ENCODE results near the gene CTNNA2.

The CTNNA2 gene

GRCh38 chr2:80248146-80248545 lies 735.3 kb downstream of the CTNNA2 start:
- no peak for DNase-seq (ENCODE audit: extremely low spot score)
- no peak for TF ChIP-seq CTCF (IDR thresholded peaks at IDR 0.05; ENCODE audit: control extremely low read depth, extremely low read depth, low read depth, missing control alignments)
- POLR2A ChIA-PET = no interaction called here
- CTCF ChIA-PET = interaction anchor here (2.0 kb wide), 1 partner anchor 10 kb away, joined by 8 read pairs; no protein-coding TSS in a partner anchor

GRCh38 chr2:80252294-80252986 lies 739.6 kb downstream of the CTNNA2 start:
- ChIA-PET POLR2A (no interaction called here), CTCF (no interaction called here)
- no peak for TF ChIP-seq CTCF (IDR thresholded peaks at IDR 0.05; ENCODE audit: control extremely low read depth, extremely low read depth, low read depth, missing control alignments)
- no peak for DNase-seq (ENCODE audit: extremely low spot score)

- ChIA-PET CTCF (interaction anchor here (1.3 to 2.6 kb wide), 3 partner anchors 10 to 18 kb away, joined by 3 to 11 read pairs (median 4); no protein-coding TSS in a partner anchor), POLR2A (no interaction called here)
- DNase-seq (ENCODE audit: extremely low spot score) = no peak
- TF ChIP-seq CTCF (IDR thresholded peaks at IDR 0.05; ENCODE audit: control extremely low read depth, extremely low read depth, low read depth, missing control alignments) = no peak
These were observed 743.3 kb downstream of the CTNNA2 start for GRCh38 chr2:80255918-80256781.

GRCh38 chr2:80256782-80257167 lies 743.9 kb downstream of the CTNNA2 start:
- no peak for DNase-seq (ENCODE audit: extremely low spot score)
- ChIA-PET CTCF (interaction anchor here (1.4 to 2.6 kb wide), 2 partner anchors 18 kb away, joined by 3 to 11 read pairs; no protein-coding TSS in a partner anchor), POLR2A (no interaction called here)
- no peak for TF ChIP-seq CTCF (IDR thresholded peaks at IDR 0.05; ENCODE audit: control extremely low read depth, extremely low read depth, low read depth, missing control alignments)

- CTCF ChIA-PET = interaction anchor here (1.4 to 2.6 kb wide), 2 partner anchors 17 to 19 kb away, joined by 3 to 11 read pairs; no protein-coding TSS in a partner anchor
- TF ChIP-seq CTCF (IDR thresholded peaks at IDR 0.05; ENCODE audit: control extremely low read depth, extremely low read depth, low read depth, missing control alignments) = no peak
- DNase-seq (ENCODE audit: extremely low spot score) = no peak
- POLR2A ChIA-PET = no interaction called here
These were observed 744.6 kb downstream of the CTNNA2 start for GRCh38 chr2:80257450-80257849.

GRCh38 chr2:80258341-80258740 lies 745.5 kb downstream of the CTNNA2 start:
- CTCF ChIA-PET = interaction anchor here (2.6 kb wide), 1 partner anchor 20 kb away, joined by 11 read pairs; no protein-coding TSS in a partner anchor
- no peak for TF ChIP-seq CTCF (IDR thresholded peaks at IDR 0.05; ENCODE audit: control extremely low read depth, extremely low read depth, low read depth, missing control alignments)
- POLR2A ChIA-PET = no interaction called here
- DNase-seq (ENCODE audit: extremely low spot score) = no peak
